Ovary (tissue), 3 donors: Measurements from ENCODE around the gene FLNC.

Experiments used
- CTCF ChIP-seq, 3 donors: fragments of 450-650 bp in 2 of 3; fragments of 200-600 bp in 1 of 3; IDR thresholded peaks; one replicate each; pipeline versions ENCODE4 v1.5.1 to v1.8.0; 2016 to 2022; ENCODE audit warnings: antibody characterized with exemption in 3 of 3, mild to moderate bottlenecking in 1 of 3
- EP300 ChIP-seq: sonication (generic); formaldehyde crosslinking; IDR thresholded peaks from one replicate; pipeline ENCODE4 v1.6.1; 2017; ENCODE audit warnings: antibody characterized with exemption
- POLR2A ChIP-seq: fragments of 450-650 bp; IDR thresholded peaks from one replicate; pipeline ENCODE4 v1.6.1; 2017; ENCODE audit warnings: antibody characterized with exemption, mild to moderate bottlenecking, moderate library complexity
- donor health status: DM: no; HTN: no; CAD: no.

- TF ChIP-seq CTCF (IDR thresholded peaks at IDR 0.05), result no peak
- no peak for TF ChIP-seq POLR2A
- TF ChIP-seq EP300, result no peak
These were observed 49.3 kb downstream of the FLNC start for GRCh38 chr7:128879461-128879938.
